AG04450 (cell line): Measurements from ENCODE around the gene GNAZ. TPM values are rescaled to one million over a fixed set of nuclear protein-coding genes. Genes with fewer than 3 reads are reported as not detected.

Experiments used
- CTCF ChIA-PET: fragments of 300-600, 350-600 bp; formaldehyde crosslinking; extraction: SDS; loops from one replicate; lab custom pipeline; 2022; ENCODE audit warnings: antibody characterized with exemption, inconsistent platforms; lab: Charles Lee
- POLR2A ChIA-PET: fragments of 350-600 bp; formaldehyde crosslinking; extraction: SDS; loops from one replicate; lab custom pipeline; 2021; ENCODE audit warnings: antibody characterized with exemption, inconsistent platforms; lab: Yijun Ruan, JAX
- DNase-seq: peaks from one replicate; pipeline ENCODE4 v3.0.0-alpha.2; 2011; ENCODE audit warnings: low read depth, low spot score
- H3K27ac ChIP-seq: one replicate; pipeline ENCODE4 v1.5.1; 2012; ENCODE audit warnings: low read depth, low read length, control low read depth
- H3K27me3 ChIP-seq: one replicate; pipeline ENCODE4 v1.6.0; 2012; ENCODE audit warnings: low read length; ENCODE audit not compliant: control insufficient read depth, insufficient read depth
- H3K4me3 ChIP-seq: 2 replicates; pipeline ENCODE4 v1.5.1; 2011; ENCODE audit warnings: mild to moderate bottlenecking, low read depth, low read length, control low read depth
- H3K9me3 ChIP-seq: 2 replicates; pipeline ENCODE4 v1.5.1; 2012; ENCODE audit warnings: low read length; ENCODE audit not compliant: control insufficient read depth, insufficient read depth
- CTCF ChIP-seq: IDR thresholded peaks from 2 replicates; pipeline ENCODE4 v1.5.1; 2011; ENCODE audit warnings: low read depth, low read length, control low read depth, inconsistent platforms
- polyA plus RNA-seq: library from polyadenylated mRNA; depleted of rRNA; stranded (reverse); fragments of >200 nt; gene quantifications from 2 replicates; pipeline ENCODE4 v1.2.3, GENCODE V29; 2011

GNAZ gene
- polyA plus RNA-seq, 1 experiment = 0.25 TPM

GRCh38 chr22:23054531-23055257 lies 15.6 kb upstream of the GNAZ start:
- no peak for DNase-seq
- Histone ChIP-seq H3K27ac (no peak overlapping the region), H3K4me3 (no peak overlapping the region), H3K9me3 (no peaks in the 10 kb centered on the region; the same call in 1 of the 2 replicates), H3K27me3 (peaks cover 2% of the 10 kb centered on the region)
- ChIA-PET POLR2A (no interaction called here), CTCF (no interaction called here)
- no peak for TF ChIP-seq CTCF

- ChIA-PET POLR2A (no interaction called here), CTCF (no interaction called here)
- Histone ChIP-seq H3K9me3 (no peaks in the 10 kb centered on the region; the same call in 1 of the 2 replicates), H3K27me3 (peaks cover 2% of the 10 kb centered on the region), H3K27ac (no peak overlapping the region), H3K4me3 (no peak overlapping the region)
- TF ChIP-seq CTCF = no peak
- DNase-seq = no peak
Measured at GRCh38 chr22:23055449-23056179, 14.7 kb upstream of the GNAZ start.

GRCh38 chr22:23057331-23057730 lies 13.0 kb upstream of the GNAZ start:
- TF ChIP-seq CTCF = no peak
- H3K4me3 ChIP-seq = no peak overlapping the region
- ChIA-PET POLR2A (no interaction called here), CTCF (no interaction called here)
- H3K27ac ChIP-seq = no peak overlapping the region
- H3K9me3 ChIP-seq = no peaks in the 10 kb centered on the region; the same call in 1 of the 2 replicates
- H3K27me3 ChIP-seq = peaks cover 2% of the 10 kb centered on the region
- DNase-seq = no peak

GRCh38 chr22:23058063-23058462 lies 12.3 kb upstream of the GNAZ start:
- H3K27me3 ChIP-seq = peaks cover 2% of the 10 kb centered on the region
- no peak for TF ChIP-seq CTCF
- no peak overlapping the region for H3K4me3 ChIP-seq
- CTCF ChIA-PET = no interaction called here
- H3K27ac ChIP-seq = no peak overlapping the region
- no peaks in the 10 kb centered on the region; the same call in 1 of the 2 replicates for H3K9me3 ChIP-seq
- POLR2A ChIA-PET = no interaction called here
- no peak for DNase-seq
